ENCODE measurements around the gene IMPG2.
A peak's percentile ranks its signal among the peaks of the same experiment; 100 is the strongest.

The IMPG2 gene

GRCh38 chr3:101273156-101273555 is 47.2 kb downstream of the IMPG2 start:
- no peak for DNase-seq

- DNase-seq = no peak
Measured at GRCh38 chr3:101271728-101272127, 48.6 kb downstream of the IMPG2 start.

DNA sequence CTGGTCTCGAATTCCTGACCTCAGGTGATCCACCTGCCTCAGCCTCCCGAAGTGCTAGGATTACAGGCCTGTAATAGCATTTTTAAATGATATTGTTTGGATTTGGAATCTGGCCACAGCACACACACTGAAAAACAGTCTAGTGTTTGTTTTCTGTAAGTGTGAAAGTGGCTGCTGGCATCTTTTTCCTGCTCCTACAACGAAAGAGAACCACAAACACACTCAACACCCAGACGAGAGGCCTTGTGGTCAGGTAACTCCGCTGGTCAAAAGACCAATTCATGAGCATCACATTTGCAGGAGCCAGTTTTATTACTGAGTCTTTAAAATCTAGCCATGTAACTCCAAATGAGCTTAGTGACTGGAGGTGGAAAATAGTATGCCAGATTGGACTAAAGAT is 50.2 kb downstream of the IMPG2 start:
- peak; percentile 79 for DNase-seq

DNA sequence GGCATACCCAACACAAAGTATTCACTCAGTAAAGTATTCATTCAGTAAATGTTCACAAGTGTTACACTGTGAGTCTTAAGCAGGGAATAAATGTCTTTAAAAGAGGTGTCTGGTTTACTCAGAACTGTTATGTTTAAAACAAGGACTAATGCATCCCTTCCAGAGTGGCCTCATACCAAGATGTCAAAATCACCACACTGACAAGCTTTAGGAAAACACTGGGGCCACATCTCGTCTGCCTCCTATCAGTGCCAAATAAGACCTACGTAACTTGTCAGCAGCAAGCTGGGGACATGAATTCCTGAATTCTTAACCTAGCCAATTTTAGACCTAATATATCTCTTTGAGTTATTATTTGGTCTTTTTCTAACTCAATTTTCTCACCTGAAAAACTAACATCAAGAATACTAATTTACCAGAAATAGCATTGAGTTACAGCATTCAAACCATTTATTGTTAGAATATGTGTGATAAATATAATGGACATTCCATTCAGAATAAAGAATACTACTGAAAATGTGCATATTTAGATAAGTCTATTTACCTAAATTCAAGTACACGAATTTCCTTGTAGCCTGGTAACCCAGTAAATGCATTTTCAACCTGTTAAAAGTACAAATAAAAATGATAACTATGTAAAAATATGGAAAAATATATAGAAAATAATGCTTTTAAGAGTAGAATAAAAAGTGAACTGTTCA is 51.3 kb downstream of the IMPG2 start:
- DNase-seq = no peak

- no peak for DNase-seq
Measured at GRCh38 chr3:101268141-101268540, 52.2 kb downstream of the IMPG2 start.

DNA sequence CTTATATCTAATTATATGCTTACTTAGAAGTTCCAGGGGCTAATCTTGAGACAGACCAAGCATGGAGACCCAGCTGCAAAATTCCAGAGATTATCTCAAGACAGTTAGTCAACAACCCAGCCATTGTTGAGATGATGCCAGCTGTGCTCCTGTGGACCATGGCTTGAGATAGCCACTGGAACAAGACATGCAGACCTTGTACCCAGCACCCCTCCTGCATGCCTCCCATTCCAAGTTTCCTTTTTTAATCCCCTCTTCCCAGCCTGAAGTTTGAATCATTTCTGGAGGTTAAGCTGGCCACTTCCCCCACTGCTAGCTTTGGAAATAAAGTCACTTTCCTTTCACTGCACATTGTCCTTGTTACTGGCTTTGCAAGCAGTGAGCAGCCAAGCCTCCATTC is 53.8 kb downstream of the IMPG2 start:
- no peak for DNase-seq

DNA sequence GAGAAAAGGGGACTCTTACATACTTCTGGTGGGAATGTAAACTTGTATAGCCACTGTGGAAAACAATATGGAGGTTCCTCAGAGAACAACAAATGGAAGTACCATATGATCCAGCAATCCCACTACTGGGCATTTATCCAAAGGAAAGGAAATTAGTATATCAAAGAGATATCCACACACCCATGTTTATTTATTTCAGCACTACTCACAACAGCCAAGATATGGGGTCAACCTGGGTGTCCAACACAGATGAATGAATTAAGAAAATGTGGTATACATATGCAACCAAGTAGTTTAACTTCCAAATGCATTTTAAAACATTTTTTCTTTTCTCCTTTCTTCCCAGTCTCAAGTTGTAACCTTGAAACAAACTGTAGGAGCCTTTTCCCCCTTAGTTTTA is 54.3 kb downstream of the IMPG2 start:
- no peak for DNase-seq

- peak; percentile 58 for DNase-seq
Measured at GRCh38 chr3:101262393-101263240, 57.8 kb downstream of the IMPG2 start.

- DNase-seq = no peak
Measured at GRCh38 chr3:101261506-101261905, 58.9 kb downstream of the IMPG2 start.

DNA sequence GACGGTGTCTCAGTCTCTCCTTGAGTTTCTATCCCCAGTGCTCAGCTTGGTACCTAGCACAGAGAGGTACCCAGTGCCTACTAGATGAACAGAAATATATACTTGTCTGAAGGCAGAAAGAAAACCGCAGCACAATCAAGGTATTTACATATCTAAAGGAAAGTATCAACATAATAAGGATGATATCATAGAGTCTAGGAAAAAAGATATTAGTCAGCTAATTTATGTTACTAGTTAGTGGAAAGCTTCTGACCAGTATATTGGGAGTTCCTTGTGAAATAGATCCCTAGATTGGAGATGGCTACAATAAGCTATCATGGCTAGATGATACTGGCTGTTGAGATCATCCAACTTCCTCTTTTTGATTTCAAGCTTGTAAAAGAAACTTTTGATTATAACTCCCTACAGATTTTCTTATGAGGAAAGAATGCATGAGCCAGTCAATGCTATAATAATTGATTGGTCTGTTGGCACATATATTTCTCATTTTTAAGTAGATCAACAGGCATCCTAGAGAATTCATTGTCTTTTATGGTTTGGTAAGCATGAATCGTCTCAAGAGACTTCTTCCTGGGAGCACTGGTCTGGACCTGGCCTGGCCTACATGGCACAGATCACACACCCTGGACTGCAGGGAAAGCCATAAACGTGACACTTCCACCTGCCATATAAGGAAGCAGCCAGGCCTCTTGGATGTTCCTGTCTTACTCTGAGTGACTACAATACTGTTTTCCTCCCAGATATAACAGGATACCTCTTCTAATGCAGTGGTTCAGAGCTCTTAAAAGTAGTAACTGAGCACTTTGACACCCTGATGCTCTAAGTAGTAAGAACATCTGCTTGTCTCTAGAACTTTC is 60.7 kb downstream of the IMPG2 start:
- DNase-seq = no peak

DNA sequence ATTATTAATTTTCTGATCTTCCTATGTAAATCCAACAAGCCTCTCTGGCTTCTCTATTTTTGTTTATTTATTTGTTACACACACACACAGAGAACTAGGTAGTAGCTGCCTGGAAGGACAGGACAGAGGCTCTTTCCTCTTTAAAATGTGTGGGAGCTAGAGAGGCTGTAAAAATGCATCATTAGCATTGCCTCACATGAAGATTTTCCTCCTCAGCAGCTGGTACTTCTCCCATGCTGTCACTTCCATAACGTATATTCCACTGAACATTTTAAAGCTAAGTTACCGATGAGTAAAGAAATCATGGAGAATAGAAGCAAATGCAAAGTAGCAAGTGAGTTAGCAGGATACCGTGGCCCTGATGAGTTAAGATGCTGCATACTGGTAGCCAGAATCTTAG is 63.9 kb downstream of the IMPG2 start:
- DNase-seq = no peak

DNA sequence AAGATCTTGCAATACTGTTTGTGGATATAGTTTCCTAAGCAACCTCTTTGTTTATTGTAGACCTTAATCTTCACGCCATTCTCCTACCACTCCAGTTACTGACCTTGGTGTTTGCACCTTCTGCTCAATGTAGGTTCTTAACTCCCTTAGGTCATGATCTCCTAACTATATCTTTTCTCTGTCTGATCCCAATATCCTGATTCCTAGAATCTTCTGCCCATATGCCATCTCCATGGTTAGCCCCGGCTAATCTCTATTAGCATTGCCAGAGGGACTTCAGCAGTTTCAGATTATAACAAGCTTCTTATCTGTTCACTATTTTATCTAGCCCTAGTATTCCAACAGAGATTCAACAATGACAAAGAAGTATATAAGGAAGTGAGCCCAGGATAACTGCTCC is 64.9 kb downstream of the IMPG2 start:
- no peak for DNase-seq

DNA sequence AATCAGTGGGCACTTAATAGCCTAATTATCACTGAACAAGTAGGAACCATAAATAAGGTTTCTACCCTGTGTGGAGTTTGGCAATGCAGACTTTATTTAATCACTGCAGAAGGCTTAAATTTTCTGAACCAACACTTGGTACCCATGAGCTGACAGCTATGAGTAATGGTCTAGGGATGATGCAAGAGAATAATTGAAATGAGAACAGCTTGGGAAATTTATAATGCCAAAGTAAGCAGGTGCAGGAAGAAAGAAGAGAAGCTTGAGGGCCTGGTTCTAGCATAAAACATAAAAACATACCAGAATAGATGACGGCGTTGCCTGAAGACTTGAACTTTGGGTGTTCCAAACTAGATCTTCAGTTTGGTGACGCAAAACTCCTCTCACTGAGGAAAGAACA is 67.0 kb downstream of the IMPG2 start:
- DNase-seq = peak; percentile 26

GRCh38 chr3:101252945-101253344 is 67.4 kb downstream of the IMPG2 start:
- no peak for DNase-seq

DNA sequence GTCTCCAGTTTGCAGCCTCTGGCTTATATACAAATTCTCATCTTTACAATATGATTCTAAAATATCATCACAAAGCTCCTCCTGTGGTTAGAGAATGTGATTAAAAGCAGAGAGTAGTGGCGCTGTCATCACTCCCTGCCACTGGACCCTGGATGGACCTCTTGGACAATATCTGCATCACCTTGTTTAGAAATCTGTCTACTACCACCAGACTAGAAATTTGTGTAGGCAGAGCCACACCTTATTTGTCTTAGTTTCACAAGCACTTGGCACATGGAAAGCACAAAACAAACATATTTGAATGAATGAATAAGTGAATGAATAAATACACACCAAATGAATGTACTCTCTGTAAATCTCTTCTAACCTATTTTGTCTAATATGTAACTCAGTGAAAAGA is 68.1 kb downstream of the IMPG2 start:
- no peak for DNase-seq

- no peak for DNase-seq
Measured at GRCh38 chr3:101251441-101251840, 68.9 kb downstream of the IMPG2 start.

DNA sequence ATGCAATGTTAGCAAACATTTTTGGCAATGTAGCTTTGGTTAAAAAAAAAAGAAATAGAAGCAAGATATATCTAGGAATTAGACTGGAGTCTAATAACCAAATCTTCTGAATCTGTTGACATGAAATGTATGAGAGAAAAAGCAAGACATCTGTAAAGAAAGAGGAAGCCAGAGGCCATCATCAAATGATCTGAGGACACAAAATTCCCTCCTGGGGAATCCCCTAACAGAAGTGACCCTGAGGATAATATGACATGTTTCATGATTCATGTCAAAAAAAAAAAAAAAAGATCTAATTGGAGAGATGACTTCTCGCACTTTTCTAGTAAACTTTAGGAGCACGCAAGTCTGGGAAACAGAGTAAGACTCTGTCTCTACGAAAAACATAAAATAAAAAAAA is 70.9 kb downstream of the IMPG2 start:
- DNase-seq = no peak

GRCh38 chr3:101248736-101249135 is 71.6 kb downstream of the IMPG2 start:
- no peak for DNase-seq

GRCh38 chr3:101244212-101244575 is 76.2 kb downstream of the IMPG2 start:
- no peak for DNase-seq

GRCh38 chr3:101243285-101244211 is 76.8 kb downstream of the IMPG2 start:
- DNase-seq = no peak

GRCh38 chr3:101240719-101241399 is 79.5 kb downstream of the IMPG2 start:
- no peak for DNase-seq

DNA sequence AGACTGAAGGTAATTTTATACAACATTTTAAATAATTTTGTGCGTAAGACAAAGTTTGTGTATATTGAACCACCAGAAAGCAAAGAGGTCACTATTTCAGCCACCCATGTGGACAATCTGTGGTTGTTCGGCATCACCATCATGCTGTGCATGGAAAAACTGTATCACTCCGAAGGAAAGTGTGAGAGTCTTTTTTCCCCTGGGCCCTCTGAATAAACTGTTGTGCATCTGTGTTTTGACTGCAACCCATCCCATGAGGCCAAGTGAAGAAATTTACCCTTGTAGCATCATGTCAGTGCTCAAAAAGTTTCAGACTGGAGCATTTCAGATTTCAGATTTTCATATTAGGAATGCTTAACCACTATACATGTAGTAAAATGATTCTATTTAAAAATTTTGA is 85.3 kb downstream of the IMPG2 start:
- no peak for DNase-seq
